Smooth muscle cell (in vitro differentiated cells): ENCODE results near the gene UGT1A10. TPM values are rescaled to one million over a fixed set of nuclear protein-coding genes. Genes with fewer than 3 reads are reported as not detected.
A peak's percentile ranks its signal among the peaks of the same experiment; 100 is the strongest.
"Not testable (repeated sequence)": the region's sequence is repeated elsewhere in the genome, so short reads cannot be mapped to it uniquely, and the experiment has no call there.

Experiments used
- DNase-seq: peaks from one replicate; lab custom pipeline; 2025; ENCODE audit not compliant: unreplicated experiment; lab: John Stamatoyannopoulos, UW
- H2AFZ ChIP-seq: fragments of 200-600 bp; sonication (generic); 2 replicates; pipeline ENCODE4 v1.6.0; 2016; ENCODE audit warnings: antibody characterized with exemption, low read depth, mild to moderate bottlenecking
- H3F3A ChIP-seq: fragments of 200-600 bp; sonication (generic); 2 replicates; pipeline ENCODE4 v1.6.0; 2017; ENCODE audit warnings: antibody characterized with exemption, low read depth
- H3K27ac ChIP-seq: fragments of 200-600 bp; sonication (generic); 2 replicates; pipeline ENCODE4 v1.5.1; 2016; ENCODE audit warnings: low read depth, mild to moderate bottlenecking
- H3K27me3 ChIP-seq: fragments of 200-600 bp; sonication (generic); 2 replicates; pipeline ENCODE4 v1.6.1; 2016; ENCODE audit warnings: low read depth, mild to moderate bottlenecking
- H3K36me3 ChIP-seq: fragments of 200-600 bp; sonication (generic); 2 replicates; pipeline ENCODE4 v1.5.1; 2016; ENCODE audit warnings: low read depth
- H3K4me1 ChIP-seq: fragments of 200-600 bp; sonication (generic); 2 replicates; pipeline ENCODE4 v1.5.1; 2016; ENCODE audit warnings: low read depth
- H3K4me2 ChIP-seq: fragments of 200-600 bp; sonication (generic); 2 replicates; pipeline ENCODE4 v1.6.0; 2016; ENCODE audit warnings: mild to moderate bottlenecking
- H3K4me3 ChIP-seq: fragments of 200-600 bp; sonication (generic); 2 replicates; pipeline ENCODE4 v1.5.1; 2016; ENCODE audit warnings: mild to moderate bottlenecking
- H3K79me2 ChIP-seq: fragments of 200-600 bp; sonication (generic); 2 replicates; pipeline ENCODE4 v1.6.0; 2016; ENCODE audit warnings: low read depth, mild to moderate bottlenecking
- H3K9ac ChIP-seq: fragments of 200-600 bp; sonication (generic); 2 replicates; pipeline ENCODE4 v1.6.0; 2016; ENCODE audit warnings: low read depth
- H3K9me3 ChIP-seq: fragments of 200-600 bp; sonication (generic); replicated peaks from 2 replicates; pipeline ENCODE4 v1.5.1; 2016; ENCODE audit warnings: low read depth
- H4K20me1 ChIP-seq: fragments of 200-600 bp; sonication (generic); 2 replicates; pipeline ENCODE4 v1.6.0; 2016; ENCODE audit warnings: low read depth
- WGBS: methylation state at CpG from one replicate; pipeline ENCODE4 v1.1.7; 2016; ENCODE audit warnings: low lambda C conversion rate; 5-methylcytosine and 5-hydroxymethylcytosine counted together
- polyA plus RNA-seq: library from polyadenylated mRNA; unstranded; fragments of >200 nt; fragmentation: Nextera tagmentation; extraction: Ambion mirVana; gene quantifications from 2 replicates; pipeline ENCODE4 v1.2.1, GENCODE V29; 2016
- total RNA-seq: library from RNA; depleted of rRNA; stranded (reverse); fragments of >200 nt; gene quantifications from 2 replicates; pipeline ENCODE4 v1.2.3, GENCODE V29; 2014
- TF ChIP-seq, protein P1 (sequence below): fragments of 200-600 bp; sonication (generic); IDR thresholded peaks from 2 replicates; pipeline ENCODE4 v1.5.1; 2017; ENCODE audit warnings: borderline replicate concordance, mild to moderate bottlenecking, antibody characterized with exemption; ENCODE audit not compliant: insufficient read depth, poor library complexity, severe bottlenecking

UGT1A10 gene
- total and polyA plus RNA-seq, 2 experiments from 2014 or later = not detected

GRCh38 chr2:233700028-233700635 is 63.9 kb downstream of the UGT1A10 start:
- TF ChIP-seq, protein P1, sequence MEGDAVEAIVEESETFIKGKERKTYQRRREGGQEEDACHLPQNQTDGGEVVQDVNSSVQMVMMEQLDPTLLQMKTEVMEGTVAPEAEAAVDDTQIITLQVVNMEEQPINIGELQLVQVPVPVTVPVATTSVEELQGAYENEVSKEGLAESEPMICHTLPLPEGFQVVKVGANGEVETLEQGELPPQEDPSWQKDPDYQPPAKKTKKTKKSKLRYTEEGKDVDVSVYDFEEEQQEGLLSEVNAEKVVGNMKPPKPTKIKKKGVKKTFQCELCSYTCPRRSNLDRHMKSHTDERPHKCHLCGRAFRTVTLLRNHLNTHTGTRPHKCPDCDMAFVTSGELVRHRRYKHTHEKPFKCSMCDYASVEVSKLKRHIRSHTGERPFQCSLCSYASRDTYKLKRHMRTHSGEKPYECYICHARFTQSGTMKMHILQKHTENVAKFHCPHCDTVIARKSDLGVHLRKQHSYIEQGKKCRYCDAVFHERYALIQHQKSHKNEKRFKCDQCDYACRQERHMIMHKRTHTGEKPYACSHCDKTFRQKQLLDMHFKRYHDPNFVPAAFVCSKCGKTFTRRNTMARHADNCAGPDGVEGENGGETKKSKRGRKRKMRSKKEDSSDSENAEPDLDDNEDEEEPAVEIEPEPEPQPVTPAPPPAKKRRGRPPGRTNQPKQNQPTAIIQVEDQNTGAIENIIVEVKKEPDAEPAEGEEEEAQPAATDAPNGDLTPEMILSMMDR = no peak
- no peaks in the 10 kb centered on the region for H4K20me1 ChIP-seq
- no peaks in the 10 kb centered on the region for H3K27me3 ChIP-seq
- WGBS = 0% methylated on average over 1 of the region's 1 CpG
- no peak overlapping the region for H3K4me3 ChIP-seq
- H3K4me2 ChIP-seq = peak overlapping the region; percentile 65
- H3K4me1 ChIP-seq = peaks cover 14% of the 10 kb centered on the region
- peak overlapping the region; percentile 77 for H3K27ac ChIP-seq
- H3F3A ChIP-seq = peaks cover 12% of the 10 kb centered on the region
- H3K9me3 ChIP-seq = no peaks in the 10 kb centered on the region
- no peak for DNase-seq
- no peaks in the 10 kb centered on the region for H3K36me3 ChIP-seq
- H2AFZ ChIP-seq = peak overlapping the region; percentile 56
- H3K9ac ChIP-seq = peak overlapping the region; percentile 31
- no peaks in the 10 kb centered on the region for H3K79me2 ChIP-seq

DNA sequence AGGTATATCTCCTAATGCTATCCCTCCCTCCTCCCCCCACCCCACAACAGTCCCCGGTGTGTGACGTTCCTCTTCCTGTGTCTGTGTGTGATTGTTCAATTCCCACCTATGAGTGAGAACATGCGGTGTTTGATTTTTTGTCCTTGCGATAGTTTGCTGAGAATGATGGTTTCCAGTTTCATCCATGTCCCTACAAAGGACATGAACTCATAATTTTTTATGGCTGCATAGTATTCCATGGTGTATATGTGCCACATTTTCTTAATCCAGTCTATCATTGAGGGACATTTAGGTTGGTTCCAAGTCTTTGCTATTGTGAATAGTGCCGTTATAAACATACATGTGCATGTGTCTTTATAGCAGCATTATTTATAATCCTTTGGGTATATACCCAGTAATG is 64.6 kb downstream of the UGT1A10 start:
- H3K4me2 ChIP-seq, H3K4me3 ChIP-seq, H3K9ac ChIP-seq, H3K79me2 ChIP-seq, H3K36me3 ChIP-seq, H3K27ac ChIP-seq, H3K27me3 ChIP-seq, H4K20me1 ChIP-seq, H3K9me3 ChIP-seq, DNase-seq, H2AFZ ChIP-seq: not testable (repeated sequence)
- Histone ChIP-seq H3F3A (peaks cover 12% of the 10 kb centered on the region), H3K4me1 (peaks cover 14% of the 10 kb centered on the region)
- 93% methylated on average over 5 of the region's 5 CpGs for WGBS

DNA sequence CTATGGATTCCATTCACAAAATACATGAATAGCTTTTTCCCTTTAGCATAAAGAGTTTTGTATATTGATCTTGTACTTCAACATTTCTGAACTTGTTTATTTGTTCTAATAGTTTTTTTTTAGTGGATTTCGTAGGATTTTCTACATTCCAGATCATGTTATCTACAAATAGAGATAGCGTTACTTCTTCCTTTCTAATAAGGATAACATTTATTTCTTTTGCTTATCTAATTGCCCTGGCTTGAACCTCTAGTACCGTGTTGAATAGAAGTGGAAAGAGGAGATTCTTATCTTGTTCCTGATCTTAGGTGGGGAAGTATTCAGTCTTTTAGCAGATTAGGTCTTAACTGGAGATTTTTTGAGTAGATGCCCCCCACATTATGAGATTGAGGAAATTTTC is 66.0 kb downstream of the UGT1A10 start:
- Histone ChIP-seq H3K36me3 (no peaks in the 10 kb centered on the region), H3K27me3 (no peaks in the 10 kb centered on the region), H3F3A (peaks cover 12% of the 10 kb centered on the region), H2AFZ (no peak overlapping the region), H4K20me1 (no peaks in the 10 kb centered on the region), H3K27ac (no peak overlapping the region), H3K4me1 (peaks cover 14% of the 10 kb centered on the region), H3K79me2 (no peaks in the 10 kb centered on the region), H3K4me2 (no peak overlapping the region), H3K9ac (no peak overlapping the region), H3K9me3 (no peaks in the 10 kb centered on the region), H3K4me3 (no peak overlapping the region)
- DNase-seq = no peak
- 61% methylated on average over 3 of the region's 3 CpGs for WGBS
- TF ChIP-seq, protein P1 = no peak

GRCh38 chr2:233705911-233706506 is 69.8 kb downstream of the UGT1A10 start:
- 68% methylated on average over 4 of the region's 4 CpGs for WGBS

More at GRCh38 chr2:233705911-233706506, 69.8 kb downstream of the UGT1A10 start:
- Histone ChIP-seq H2AFZ (no peak overlapping the region), H3K9ac (no peak overlapping the region), H3F3A (no peaks in the 10 kb centered on the region), H3K4me3 (no peak overlapping the region), H3K9me3 (no peaks in the 10 kb centered on the region), H3K4me2 (no peak overlapping the region), H4K20me1 (no peaks in the 10 kb centered on the region), H3K4me1 (no peaks in the 10 kb centered on the region), H3K27ac (peak overlapping the region; percentile 13), H3K27me3 (no peaks in the 10 kb centered on the region), H3K79me2 (no peaks in the 10 kb centered on the region), H3K36me3 (no peaks in the 10 kb centered on the region)
- DNase-seq = no peak
- TF ChIP-seq, protein P1 = no peak
